Measurements from ENCODE around the gene CNKSR3. TPM values are rescaled to one million over a fixed set of nuclear protein-coding genes. Genes with fewer than 3 reads are reported as not detected.

Gene CNKSR3
- total RNA-seq, 1 experiment from 2014 or later = 5.6 TPM

DNA sequence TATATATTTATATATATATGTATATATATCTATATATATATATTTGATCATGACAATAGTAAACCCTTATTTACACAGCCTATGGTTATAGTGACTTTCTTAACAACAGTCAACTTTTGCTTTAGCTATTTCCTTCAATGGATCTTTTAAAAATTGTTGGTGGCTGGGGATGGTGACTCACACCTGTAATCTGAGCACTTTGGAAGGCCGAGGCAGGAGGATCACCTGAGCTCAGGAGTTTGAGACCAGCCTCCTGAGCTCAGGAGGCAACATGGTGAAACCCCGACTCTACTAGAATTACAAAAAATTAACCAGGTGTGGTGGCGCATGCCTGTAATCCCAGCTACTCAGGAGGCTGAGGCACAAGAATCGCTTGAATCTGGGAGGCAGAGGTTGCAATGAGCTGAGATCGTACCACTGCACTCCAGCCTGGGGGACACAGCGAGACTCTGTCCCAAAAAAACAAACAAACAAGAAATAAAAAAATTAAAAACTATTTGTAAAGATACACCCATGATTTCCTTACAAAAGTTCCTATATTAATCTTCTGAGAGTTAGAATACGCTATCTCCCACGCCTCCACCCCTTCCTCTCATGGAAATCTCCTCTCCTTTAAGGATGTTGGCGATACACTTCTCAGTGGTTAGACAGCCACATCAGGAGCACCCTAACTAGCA is 29.2 kb upstream of the CNKSR3 start:
- Mint-ChIP-seq H3K4me1 (peaks cover 57 to 63% of the 10 kb centered on the region in 2 experiments), H3K36me3 (ENCODE audit: insufficient read depth in 1 of 3, low read depth in 3 of 3) (no peaks in the 10 kb centered on the region), H3K9me3 (peaks cover 0 to 1% of the 10 kb centered on the region in 2 experiments; a peak in 1 of 5 replicates), H3K4me3 (no peak overlapping the region), H3K27me3 (ENCODE audit: low read depth) (peaks cover 44% of the 10 kb centered on the region), H3K27ac (no peak overlapping the region; a peak in 1 of 7 replicates)
- H3K79me1 ChIP-seq (ENCODE audit: insufficient read depth, low read depth, low read length, poor library complexity, severe bottlenecking) = no peaks in the 10 kb centered on the region
- H4K20me1 ChIP-seq (ENCODE audit: control insufficient read depth, insufficient read depth, insufficient read length) = no peaks in the 10 kb centered on the region
- no peaks in the 10 kb centered on the region for H3K79me2 ChIP-seq (ENCODE audit: insufficient read depth, low read length)
- no peak overlapping the region for H4K8ac ChIP-seq (replicated peaks; ENCODE audit: insufficient read length, low read depth, low read length)
- no peak overlapping the region for H2BK15ac ChIP-seq (ENCODE audit: low read depth, low read length)
- H4K91ac ChIP-seq (ENCODE audit: insufficient read length, low read depth, low read length) = no peak overlapping the region
- no peak overlapping the region for H4K5ac ChIP-seq (ENCODE audit: insufficient read length, low read depth, low read length)
- H3K23ac ChIP-seq (ENCODE audit: insufficient read length, low read depth, low read length) = no peak overlapping the region
- H3T11ph ChIP-seq (ENCODE audit: low read length) = no peak overlapping the region
- peaks cover 7% of the 10 kb centered on the region; the same call in 1 of the 2 replicates for H3K4me1 ChIP-seq (ENCODE audit: insufficient read depth, low read length)
- H3K23me2 ChIP-seq (ENCODE audit: insufficient read length, low read depth, low read length, poor library complexity, severe bottlenecking) = no peaks in the 10 kb centered on the region
- H3K27ac ChIP-seq (ENCODE audit: insufficient read length, low read depth, low read length) = no peak overlapping the region
- H2BK5ac ChIP-seq (ENCODE audit: insufficient read length, low read length) = no peak overlapping the region
- H2BK20ac ChIP-seq (ENCODE audit: low read depth, low read length, poor library complexity, severe bottlenecking) = no peak overlapping the region
- no peak overlapping the region for H3K9ac ChIP-seq (ENCODE audit: extremely low read depth, insufficient read length, low read length)
- no peaks in the 10 kb centered on the region; the same call in 1 of the 2 replicates for H3K27me3 ChIP-seq (ENCODE audit: insufficient read depth, low read length)
- no peaks in the 10 kb centered on the region for H3K9me3 ChIP-seq (ENCODE audit: control insufficient read depth, low read depth, low read length)
- TF ChIP-seq, protein P1, sequence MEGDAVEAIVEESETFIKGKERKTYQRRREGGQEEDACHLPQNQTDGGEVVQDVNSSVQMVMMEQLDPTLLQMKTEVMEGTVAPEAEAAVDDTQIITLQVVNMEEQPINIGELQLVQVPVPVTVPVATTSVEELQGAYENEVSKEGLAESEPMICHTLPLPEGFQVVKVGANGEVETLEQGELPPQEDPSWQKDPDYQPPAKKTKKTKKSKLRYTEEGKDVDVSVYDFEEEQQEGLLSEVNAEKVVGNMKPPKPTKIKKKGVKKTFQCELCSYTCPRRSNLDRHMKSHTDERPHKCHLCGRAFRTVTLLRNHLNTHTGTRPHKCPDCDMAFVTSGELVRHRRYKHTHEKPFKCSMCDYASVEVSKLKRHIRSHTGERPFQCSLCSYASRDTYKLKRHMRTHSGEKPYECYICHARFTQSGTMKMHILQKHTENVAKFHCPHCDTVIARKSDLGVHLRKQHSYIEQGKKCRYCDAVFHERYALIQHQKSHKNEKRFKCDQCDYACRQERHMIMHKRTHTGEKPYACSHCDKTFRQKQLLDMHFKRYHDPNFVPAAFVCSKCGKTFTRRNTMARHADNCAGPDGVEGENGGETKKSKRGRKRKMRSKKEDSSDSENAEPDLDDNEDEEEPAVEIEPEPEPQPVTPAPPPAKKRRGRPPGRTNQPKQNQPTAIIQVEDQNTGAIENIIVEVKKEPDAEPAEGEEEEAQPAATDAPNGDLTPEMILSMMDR (conservative IDR thresholded peaks at IDR 0.05) = no peak
- no peak overlapping the region for H2AFZ ChIP-seq (ENCODE audit: low read length)
- H3K18ac ChIP-seq (ENCODE audit: insufficient read length, low read depth, low read length) = no peak overlapping the region
- no peak overlapping the region for H3K4ac ChIP-seq (ENCODE audit: low read depth, low read length)
- no peak overlapping the region for H2AK5ac ChIP-seq (ENCODE audit: insufficient read length, low read length)
- DNase-seq = no peak
- H3K4me2 ChIP-seq (ENCODE audit: insufficient read depth, insufficient read length, low read length) = no peak overlapping the region
- no CpG with 5 or more reads among the region's 9 CpGs for WGBS (ENCODE audit: extremely low coverage, insufficient read length, low lambda C conversion rate)
- H3K56ac ChIP-seq (ENCODE audit: insufficient read length, low read depth, low read length) = no peak overlapping the region
- H2BK12ac ChIP-seq (ENCODE audit: insufficient read length, low read depth, low read length) = no peak overlapping the region
- no peak overlapping the region for H2BK120ac ChIP-seq (ENCODE audit: low read depth, low read length, poor library complexity, severe bottlenecking)
- no peak overlapping the region for H3K14ac ChIP-seq (ENCODE audit: insufficient read depth, low read length)

Measured in H9 (cell line).